ENCODE results near the gene GGT1.
"Not testable (repeated sequence)": the region's sequence is repeated elsewhere in the genome, so short reads cannot be mapped to it uniquely, and the experiment has no call there.

GGT1 gene

GRCh38 chr22:24584166-24584790, 18.7 kb upstream of the GGT1 start:
- DNase-seq: no peak

- no peak for DNase-seq
These were observed 18.1 kb upstream of the GGT1 start for GRCh38 chr22:24584871-24585411.

- DNase-seq: no peak
These were observed 17.5 kb upstream of the GGT1 start for GRCh38 chr22:24585461-24585860.

GRCh38 chr22:24585927-24586546, 17.0 kb upstream of the GGT1 start:
- no peak for DNase-seq

GRCh38 chr22:24587251-24587650, 15.7 kb upstream of the GGT1 start:
- DNase-seq: no peak

GRCh38 chr22:24587948-24588347, 15.0 kb upstream of the GGT1 start:
- no peak for DNase-seq

GRCh38 chr22:24588381-24588756, 14.6 kb upstream of the GGT1 start:
- DNase-seq: no peak

GRCh38 chr22:24588757-24589481, 14.1 kb upstream of the GGT1 start:
- no peak for DNase-seq

- DNase-seq: no peak
These were observed 13.4 kb upstream of the GGT1 start for GRCh38 chr22:24589518-24590030.

GRCh38 chr22:24590596-24591173, 12.3 kb upstream of the GGT1 start:
- DNase-seq: no peak

- DNase-seq: no peak
These were observed 11.6 kb upstream of the GGT1 start for GRCh38 chr22:24591286-24591830.

GRCh38 chr22:24592058-24592850, 10.7 kb upstream of the GGT1 start:
- DNase-seq: no peak

- DNase-seq: peak; percentile 36
These were observed 10.0 kb upstream of the GGT1 start, which contains the start of gene LRRC75B for GRCh38 chr22:24592851-24593558. Gene LRRC75B, minus strand, starts transcription at chr22:24593073. Its CDS starts 34 bp downstream, at chr22:24593039.

GRCh38 chr22:24593559-24593835, 9.5 kb upstream of the GGT1 start:
- DNase-seq: not testable (repeated sequence)

- DNase-seq: no peak
These were observed 9.0 kb upstream of the GGT1 start for GRCh38 chr22:24593836-24594568.

- DNase-seq: no peak
These were observed 8.3 kb upstream of the GGT1 start for GRCh38 chr22:24594569-24595120.

- DNase-seq: no peak
These were observed 7.8 kb upstream of the GGT1 start for GRCh38 chr22:24595228-24595627.

- DNase-seq: no peak
These were observed 7.1 kb upstream of the GGT1 start for GRCh38 chr22:24595863-24596262.

- DNase-seq: not testable (repeated sequence)
These were observed 5.9 kb upstream of the GGT1 start for GRCh38 chr22:24597076-24597475.

- DNase-seq: no peak
These were observed 3.5 kb upstream of the GGT1 start for GRCh38 chr22:24599514-24599913.
